Body of pancreas (tissue), 4 donors: ENCODE data around the gene C2orf76.

Source experiments
- POLR2A ChIP-seq, 3 donors: fragments of 450-650 bp; IDR thresholded peaks; one replicate each; pipeline ENCODE4 v1.6.1; 2016; ENCODE audit warnings: antibody characterized with exemption in 3 of 3, mild to moderate bottlenecking in 2 of 3
- TF ChIP-seq, protein P1 (sequence below), 7 experiments: fragments of 450-650 bp in 4 of 7; fragments of 200-600 bp in 3 of 7; sonication (generic) in 3 of 7; IDR thresholded peaks; one replicate each; pipeline ENCODE4 v1.5.1; 2016 to 2019; ENCODE audit warnings: antibody characterized with exemption in 7 of 7

DNA sequence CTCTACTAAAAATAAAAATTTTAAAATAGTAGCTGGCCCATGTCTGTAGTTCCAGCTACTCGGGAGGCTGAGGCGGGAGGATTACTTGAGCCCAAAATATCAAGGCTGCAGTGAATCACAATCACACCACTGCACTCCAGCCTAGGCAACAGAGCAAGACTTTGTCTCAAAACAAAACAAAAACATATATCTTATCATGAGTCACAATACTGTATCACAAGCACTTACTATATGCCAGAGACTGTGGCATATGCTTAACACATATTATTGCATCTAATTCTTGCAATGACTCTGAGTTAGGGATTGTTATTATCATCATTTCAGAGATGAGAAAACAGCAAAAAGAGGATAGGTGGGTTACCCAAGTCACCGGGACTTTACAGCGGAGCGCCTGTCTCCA is 35.5 kb upstream of the C2orf76 start:
- TF ChIP-seq, protein P1, sequence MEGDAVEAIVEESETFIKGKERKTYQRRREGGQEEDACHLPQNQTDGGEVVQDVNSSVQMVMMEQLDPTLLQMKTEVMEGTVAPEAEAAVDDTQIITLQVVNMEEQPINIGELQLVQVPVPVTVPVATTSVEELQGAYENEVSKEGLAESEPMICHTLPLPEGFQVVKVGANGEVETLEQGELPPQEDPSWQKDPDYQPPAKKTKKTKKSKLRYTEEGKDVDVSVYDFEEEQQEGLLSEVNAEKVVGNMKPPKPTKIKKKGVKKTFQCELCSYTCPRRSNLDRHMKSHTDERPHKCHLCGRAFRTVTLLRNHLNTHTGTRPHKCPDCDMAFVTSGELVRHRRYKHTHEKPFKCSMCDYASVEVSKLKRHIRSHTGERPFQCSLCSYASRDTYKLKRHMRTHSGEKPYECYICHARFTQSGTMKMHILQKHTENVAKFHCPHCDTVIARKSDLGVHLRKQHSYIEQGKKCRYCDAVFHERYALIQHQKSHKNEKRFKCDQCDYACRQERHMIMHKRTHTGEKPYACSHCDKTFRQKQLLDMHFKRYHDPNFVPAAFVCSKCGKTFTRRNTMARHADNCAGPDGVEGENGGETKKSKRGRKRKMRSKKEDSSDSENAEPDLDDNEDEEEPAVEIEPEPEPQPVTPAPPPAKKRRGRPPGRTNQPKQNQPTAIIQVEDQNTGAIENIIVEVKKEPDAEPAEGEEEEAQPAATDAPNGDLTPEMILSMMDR (IDR thresholded peaks at IDR 0.05), result no peak
- TF ChIP-seq POLR2A (IDR thresholded peaks at IDR 0.05), result no peak
